Measurements from ENCODE around the gene NKAIN2.
"Not testable (repeated sequence)": the region's sequence is repeated elsewhere in the genome, so short reads cannot be mapped to it uniquely, and the experiment has no call there.

NKAIN2 gene

DNA sequence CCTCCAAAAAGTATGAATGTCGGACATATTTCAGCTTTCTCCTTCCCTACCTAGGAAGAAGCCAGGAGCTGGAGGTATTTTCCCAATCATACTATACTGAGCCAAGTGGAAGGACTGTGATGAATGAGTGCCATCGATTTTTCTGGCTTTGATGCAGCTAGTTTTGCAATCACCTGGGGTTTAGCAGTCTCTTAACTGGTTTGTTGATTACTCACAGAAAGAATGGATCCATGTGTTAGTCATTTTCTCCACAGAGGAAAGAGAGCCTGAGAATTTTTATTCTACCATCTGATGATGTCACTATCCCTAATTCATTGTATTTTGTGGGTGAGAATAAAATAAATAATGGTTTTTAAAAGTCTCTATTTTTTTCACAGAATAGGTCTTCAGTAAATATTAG is 875.7 kb downstream of the NKAIN2 start:
- DNase-seq (ENCODE audit: low read depth, low spot score), result no peak

DNA sequence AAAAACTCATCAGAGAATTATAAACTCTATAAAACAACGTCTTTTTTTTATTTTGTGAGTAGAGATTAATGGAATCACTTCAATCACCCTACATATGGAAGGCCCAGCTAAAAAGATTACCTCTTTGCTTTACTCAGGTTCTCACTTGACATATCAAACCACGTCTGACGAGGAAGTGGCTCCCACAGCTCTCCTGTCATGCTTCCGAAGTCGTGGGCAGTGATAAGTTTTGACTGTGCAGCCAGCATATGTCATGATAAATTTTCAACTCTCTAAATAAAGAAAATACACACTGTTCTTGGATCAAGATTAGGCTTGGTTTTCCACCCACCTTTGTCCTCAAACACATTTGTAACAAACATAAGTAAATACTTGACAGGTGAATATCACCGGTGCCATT is 879.1 kb downstream of the NKAIN2 start:
- DNase-seq (ENCODE audit: low read depth, low spot score), result no peak

DNA sequence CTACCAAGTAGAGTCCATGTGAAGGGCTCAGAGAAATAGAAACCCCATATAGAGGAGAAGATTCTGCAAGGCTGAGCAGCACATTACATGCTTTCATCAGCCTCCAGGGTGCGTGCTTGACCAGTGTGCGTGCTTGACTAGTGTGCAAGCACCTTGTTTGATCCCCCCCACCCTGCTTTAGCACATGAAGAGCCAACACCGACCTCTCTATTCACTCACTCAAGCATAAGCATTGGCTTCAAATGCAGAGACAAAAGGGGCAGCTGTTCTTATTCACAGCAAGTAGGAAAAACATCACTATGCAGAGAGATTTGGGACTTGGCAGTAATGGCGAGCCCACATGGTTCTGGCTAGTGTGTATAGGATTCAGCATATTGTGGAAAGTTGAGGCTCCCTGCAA is 879.8 kb downstream of the NKAIN2 start:
- no peak for DNase-seq (ENCODE audit: low read depth, low spot score)

DNA sequence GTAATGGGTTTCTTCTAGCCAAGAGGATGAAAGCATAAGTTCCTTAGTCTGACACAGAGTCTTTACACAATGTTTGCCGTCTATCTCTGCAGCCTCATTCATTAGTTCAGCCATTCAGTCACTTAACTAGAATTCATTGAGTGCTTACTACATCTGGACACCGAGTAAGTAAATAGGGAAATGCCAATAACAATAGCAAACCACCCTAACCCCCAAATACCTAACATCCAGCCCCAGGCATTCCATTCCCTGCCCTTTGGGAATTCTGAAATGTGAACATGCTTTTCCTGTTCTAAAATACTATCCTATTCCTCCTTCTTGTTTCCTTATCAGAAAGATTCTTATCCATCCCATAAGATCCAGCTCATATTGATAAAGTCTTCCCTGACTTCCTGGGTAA is 881.0 kb downstream of the NKAIN2 start:
- no peak for DNase-seq (ENCODE audit: low read depth, low spot score)

DNA sequence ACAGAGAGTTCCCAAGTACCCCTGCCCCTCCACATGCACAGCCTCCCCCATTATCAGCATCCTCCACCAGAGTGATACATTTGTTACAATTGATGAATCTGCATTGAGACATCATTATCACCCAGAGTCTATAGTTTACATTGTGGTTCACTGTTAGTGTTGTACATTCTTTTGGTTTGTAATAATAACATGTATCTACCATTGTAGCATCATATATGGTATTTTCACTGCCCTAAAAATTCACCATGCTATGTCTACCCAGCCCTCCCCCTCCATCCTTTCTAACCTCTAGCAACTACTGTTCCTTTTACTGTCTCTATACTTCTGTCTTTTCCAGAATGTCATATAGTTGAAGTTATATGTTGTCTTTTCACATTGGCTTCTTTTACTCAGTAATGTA is 884.7 kb downstream of the NKAIN2 start:
- DNase-seq (ENCODE audit: low read depth, low spot score), result no peak

GRCh38 chr6:124694139-124694705 is 890.6 kb downstream of the NKAIN2 start:
- DNase-seq (ENCODE audit: low read depth, low spot score), result no peak

GRCh38 chr6:124699038-124699437 is 895.4 kb downstream of the NKAIN2 start:
- DNase-seq (ENCODE audit: low read depth, low spot score), result no peak

DNA sequence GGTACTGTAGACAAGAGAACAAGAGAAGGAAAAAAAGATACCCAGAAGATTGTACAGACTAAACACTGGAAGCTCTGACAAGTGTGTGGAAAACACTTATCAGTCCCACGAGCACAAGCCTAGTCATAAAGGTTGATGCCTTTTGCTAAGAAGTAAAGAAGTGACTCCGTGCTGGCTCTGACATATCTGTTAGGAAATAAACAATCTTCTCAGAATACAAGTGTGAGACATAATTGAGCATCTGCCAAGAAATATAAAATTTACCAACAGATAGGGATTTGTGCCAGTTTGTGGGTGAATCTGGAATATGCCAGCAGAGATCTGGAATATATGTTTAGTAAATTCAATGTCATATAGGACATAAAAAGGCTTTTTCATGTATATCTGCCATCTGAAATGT is 899.9 kb downstream of the NKAIN2 start:
- no peak for DNase-seq (ENCODE audit: low read depth, low spot score)

DNA sequence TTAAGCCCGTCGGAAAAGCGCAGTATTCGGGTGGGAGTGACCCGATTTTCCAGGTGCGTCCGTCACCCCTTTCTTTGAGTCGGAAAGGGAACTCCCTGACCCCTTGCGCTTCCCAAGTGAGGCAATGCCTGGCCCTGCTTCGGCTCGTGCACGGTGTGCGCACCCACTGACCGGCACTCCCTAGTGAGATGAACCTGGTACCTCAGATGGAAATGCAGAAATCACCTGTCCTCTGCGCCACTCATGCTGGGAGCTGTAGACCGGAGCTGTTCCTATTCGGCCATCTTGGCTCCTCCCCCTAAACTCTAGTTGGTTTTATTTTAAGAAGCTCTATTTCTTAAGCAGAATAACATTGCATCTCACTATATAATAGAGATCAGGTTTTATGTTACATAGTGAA is 908.9 kb downstream of the NKAIN2 start:
- not testable (repeated sequence) for DNase-seq (ENCODE audit: low read depth, low spot score)

DNA sequence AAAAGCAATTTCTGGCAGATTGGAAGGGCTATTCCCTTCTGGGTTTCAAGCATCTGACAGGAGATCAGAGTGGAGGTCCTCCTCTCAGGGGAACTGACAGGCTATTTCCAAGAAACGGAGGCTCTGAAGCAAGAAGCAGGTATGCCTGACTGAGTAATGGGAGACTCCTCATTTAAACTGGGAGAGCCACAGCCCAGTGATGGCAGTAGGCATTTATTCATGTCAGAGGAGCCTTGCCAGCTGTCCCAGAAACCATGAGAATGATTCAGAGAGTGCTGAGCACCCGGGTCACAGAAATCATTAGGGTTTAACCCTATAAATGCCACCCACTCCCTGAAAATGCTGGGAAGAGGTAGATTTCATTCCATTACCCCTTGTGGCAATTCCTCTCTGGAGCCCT is 911.1 kb downstream of the NKAIN2 start:
- no peak for DNase-seq (ENCODE audit: low read depth, low spot score)

DNA sequence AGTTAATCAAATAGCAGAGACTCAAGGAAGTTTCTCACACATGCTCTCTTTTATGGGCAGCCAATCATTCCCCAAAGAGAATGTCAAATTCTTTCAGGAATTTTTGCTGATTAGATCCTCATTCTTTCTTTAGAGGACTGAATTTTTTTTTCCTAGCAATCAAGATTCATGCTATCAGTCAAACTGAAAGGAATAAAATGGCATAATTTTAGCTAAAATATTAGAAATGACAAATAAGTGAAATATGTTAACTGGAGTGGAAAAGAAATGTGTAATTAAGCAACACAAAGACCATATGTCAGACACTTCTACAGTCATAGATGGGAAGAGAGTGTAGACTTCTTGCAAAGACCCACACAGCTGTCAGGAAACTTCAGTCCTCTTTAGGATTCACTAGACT is 916.2 kb downstream of the NKAIN2 start:
- no peak for DNase-seq (ENCODE audit: low read depth, low spot score)

GRCh38 chr6:124721331-124721730 is 917.7 kb downstream of the NKAIN2 start:
- no peak for DNase-seq (ENCODE audit: low read depth, low spot score)

GRCh38 chr6:124722141-124722878 is 918.6 kb downstream of the NKAIN2 start:
- no peak for DNase-seq (ENCODE audit: low read depth, low spot score)

GRCh38 chr6:124723671-124724070 is 920.0 kb downstream of the NKAIN2 start:
- no peak for DNase-seq (ENCODE audit: low read depth, low spot score)

DNA sequence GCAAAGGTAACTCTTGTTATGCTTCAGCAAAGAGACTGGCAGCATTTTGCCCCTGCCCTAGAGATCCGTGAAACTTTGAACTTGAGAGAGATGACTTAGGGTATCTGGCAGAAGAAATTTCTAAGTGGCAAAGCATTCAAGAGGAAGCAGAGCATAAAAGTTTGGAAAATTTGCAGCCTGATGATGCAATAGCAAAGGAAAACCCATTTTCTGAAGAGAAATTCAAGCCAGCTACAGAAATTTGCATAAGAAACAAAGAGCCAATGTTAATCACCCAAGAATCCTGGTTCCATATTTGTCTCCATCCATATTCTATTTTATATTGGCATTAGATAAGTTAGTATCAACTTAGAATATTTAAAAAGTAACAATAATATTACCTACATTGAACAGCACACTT is 934.1 kb downstream of the NKAIN2 start:
- DNase-seq (ENCODE audit: low read depth, low spot score), result not testable (repeated sequence)

GRCh38 chr6:124738482-124738881 is 934.8 kb downstream of the NKAIN2 start:
- no peak for DNase-seq (ENCODE audit: low read depth, low spot score)

- no peak for DNase-seq (ENCODE audit: low read depth, low spot score)
These were observed 937.7 kb downstream of the NKAIN2 start for GRCh38 chr6:124741341-124741740.

- no peak for DNase-seq (ENCODE audit: low read depth, low spot score)
These were observed 939.3 kb downstream of the NKAIN2 start for GRCh38 chr6:124742971-124743370.

- DNase-seq (ENCODE audit: low read depth, low spot score), result no peak
These were observed 939.8 kb downstream of the NKAIN2 start for GRCh38 chr6:124743420-124743819.

GRCh38 chr6:124747349-124747748 is 943.7 kb downstream of the NKAIN2 start:
- DNase-seq (ENCODE audit: low read depth, low spot score), result no peak

DNA sequence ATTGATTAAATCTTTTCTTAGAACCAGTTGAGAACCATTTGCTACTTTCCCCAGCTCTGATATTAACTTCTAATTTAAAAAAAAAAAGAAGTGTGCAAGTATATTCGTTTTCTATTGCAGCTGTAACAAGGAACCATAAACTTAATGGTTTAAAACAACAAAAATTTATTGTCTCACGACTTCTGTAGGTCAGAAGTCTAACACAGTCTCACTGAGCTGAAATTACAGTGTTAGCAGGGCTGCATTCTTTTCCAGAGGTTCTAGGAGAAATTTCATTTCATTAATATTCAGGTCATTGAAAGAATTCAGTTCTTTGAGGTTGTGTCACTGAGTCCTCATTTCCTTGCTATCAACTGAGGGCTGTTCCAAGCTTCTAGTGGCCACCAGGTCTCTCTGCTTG is 945.1 kb downstream of the NKAIN2 start:
- DNase-seq (ENCODE audit: low read depth, low spot score), result no peak

DNA sequence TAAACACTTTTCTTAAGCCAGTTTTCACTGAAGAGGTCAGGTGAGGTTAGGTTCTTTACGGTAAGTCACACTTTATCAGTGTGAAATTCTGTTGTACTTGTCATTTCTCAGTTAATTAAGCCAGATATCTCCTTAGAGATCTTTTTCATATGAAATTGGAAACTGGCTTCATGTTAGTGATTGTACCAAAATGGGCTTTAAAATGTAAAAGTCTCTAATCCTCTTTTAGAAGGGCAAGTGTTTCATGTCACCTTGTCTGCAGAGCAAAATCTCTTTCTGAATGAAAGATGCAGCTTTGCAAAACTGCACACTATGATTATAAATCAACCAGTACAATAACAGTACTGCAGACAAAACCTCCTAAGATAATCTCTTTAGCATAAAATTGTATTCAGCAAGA is 949.3 kb downstream of the NKAIN2 start:
- DNase-seq (ENCODE audit: low read depth, low spot score), result no peak

- DNase-seq (ENCODE audit: low read depth, low spot score), result no peak
These were observed 950.0 kb downstream of the NKAIN2 start for GRCh38 chr6:124753562-124754105.

All from activated CD4-positive, CD25-positive, alpha-beta regulatory T cell treated with anti-CD3 and anti-CD28 coated beads, Interleukin-2, amount 50 U/mL, for 16 hours (primary cell).